Measurements from ENCODE around the gene GDE1. TPM values are rescaled to one million over a fixed set of nuclear protein-coding genes. Genes with fewer than 3 reads are reported as not detected.

GDE1 gene
- total RNA-seq, 1 donor from 2014 or later, result 89.1 TPM

DNA sequence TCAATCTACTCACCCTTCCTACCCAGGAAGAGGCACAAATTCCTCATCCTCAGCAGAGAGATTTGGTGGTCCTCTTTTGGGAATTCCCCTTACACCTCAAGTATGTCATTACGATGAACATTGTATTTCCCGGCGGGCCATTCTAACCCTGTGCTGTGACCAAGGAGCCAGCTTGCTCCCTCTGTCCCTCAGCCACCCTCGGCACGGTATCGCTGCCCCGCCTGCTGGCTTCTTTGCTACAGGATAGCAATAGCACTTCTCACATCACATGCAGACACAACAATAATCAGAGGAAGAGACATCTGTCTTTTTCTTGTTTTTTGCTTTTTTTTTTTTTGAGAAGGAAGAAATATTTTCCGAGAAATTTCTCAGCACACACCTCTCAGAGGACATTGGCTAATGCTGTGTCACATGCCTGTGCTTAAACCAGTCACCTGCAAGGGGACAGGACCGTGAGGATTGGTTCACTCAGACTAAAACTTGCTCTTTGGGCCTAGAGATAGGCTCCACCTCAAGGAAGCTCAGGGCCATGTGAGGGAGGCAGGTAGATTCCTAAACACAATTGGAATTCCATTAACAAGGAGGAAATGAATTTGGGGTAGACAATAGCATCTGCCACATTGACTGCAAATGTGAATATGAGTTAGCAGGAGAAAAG, 63.0 kb downstream of the GDE1 start:
- intact Hi-C loops (cut with DNase I), result no loop called here
- no peak for DNase-seq (ENCODE audit: low spot score)

Other genes starting within 250 kb of the GDE1 start
- not detected for gene CLEC19A, start 236.4 kb downstream of the GDE1 start, total RNA-seq
- gene TMC5, start 104.2 kb downstream of the GDE1 start, total RNA-seq, result not detected
- 7.3 TPM for gene CCP110, start 1.8 kb upstream of the GDE1 start, total RNA-seq
- gene VPS35L, start 33.6 kb upstream of the GDE1 start, total RNA-seq, result 30.1 TPM
- 6.8 TPM for gene KNOP1, start 196.1 kb upstream of the GDE1 start, total RNA-seq
- 7.3 TPM for gene IQCK, start 196.2 kb upstream of the GDE1 start, total RNA-seq

Measured in cardiac septum (tissue), 1 donor.